ENCODE data around the gene RER1.

RER1 gene

GRCh38 chr1:2394761-2395160, 3.1 kb downstream of the RER1 start:
- DNase-seq (ENCODE audit: low read depth) = no peak
- no peak for TF ChIP-seq CTCF (IDR thresholded peaks at IDR 0.05; ENCODE audit: insufficient read depth, low read depth, low read length, missing control alignments)
- H3K4me3 ChIP-seq (ENCODE audit: low read depth, low read length) = no peak overlapping the region

- no peak overlapping the region for H3K4me3 ChIP-seq (ENCODE audit: low read depth, low read length)
- no peak for TF ChIP-seq CTCF (IDR thresholded peaks at IDR 0.05; ENCODE audit: insufficient read depth, low read depth, low read length, missing control alignments)
- no peak for DNase-seq (ENCODE audit: low read depth)
These were observed 3.6 kb downstream of the RER1 start for GRCh38 chr1:2395245-2395644.

- no peak for TF ChIP-seq CTCF (IDR thresholded peaks at IDR 0.05; ENCODE audit: insufficient read depth, low read depth, low read length, missing control alignments)
- no peak for DNase-seq (ENCODE audit: low read depth)
- no peak overlapping the region for H3K4me3 ChIP-seq (ENCODE audit: low read depth, low read length)
These were observed 4.4 kb downstream of the RER1 start for GRCh38 chr1:2396059-2396458.

- no peak for TF ChIP-seq CTCF (IDR thresholded peaks at IDR 0.05; ENCODE audit: insufficient read depth, low read depth, low read length, missing control alignments)
- no peak overlapping the region for H3K4me3 ChIP-seq (ENCODE audit: low read depth, low read length)
- no peak for DNase-seq (ENCODE audit: low read depth)
These were observed 4.8 kb downstream of the RER1 start for GRCh38 chr1:2396476-2396875.

- TF ChIP-seq CTCF (IDR thresholded peaks at IDR 0.05; ENCODE audit: insufficient read depth, low read depth, low read length, missing control alignments) = no peak
- no peak overlapping the region for H3K4me3 ChIP-seq (ENCODE audit: low read depth, low read length)
- DNase-seq (ENCODE audit: low read depth) = no peak
These were observed 5.5 kb downstream of the RER1 start for GRCh38 chr1:2397007-2397679.

- no peak for TF ChIP-seq CTCF (IDR thresholded peaks at IDR 0.05; ENCODE audit: insufficient read depth, low read depth, low read length, missing control alignments)
These were observed 7.2 kb downstream of the RER1 start for GRCh38 chr1:2398871-2399270.

More at GRCh38 chr1:2398871-2399270, 7.2 kb downstream of the RER1 start:
- DNase-seq (ENCODE audit: low read depth) = no peak
- no peak overlapping the region for H3K4me3 ChIP-seq (ENCODE audit: low read depth, low read length)
